ENCODE results near the gene NR2C1.

NR2C1 gene

DNA sequence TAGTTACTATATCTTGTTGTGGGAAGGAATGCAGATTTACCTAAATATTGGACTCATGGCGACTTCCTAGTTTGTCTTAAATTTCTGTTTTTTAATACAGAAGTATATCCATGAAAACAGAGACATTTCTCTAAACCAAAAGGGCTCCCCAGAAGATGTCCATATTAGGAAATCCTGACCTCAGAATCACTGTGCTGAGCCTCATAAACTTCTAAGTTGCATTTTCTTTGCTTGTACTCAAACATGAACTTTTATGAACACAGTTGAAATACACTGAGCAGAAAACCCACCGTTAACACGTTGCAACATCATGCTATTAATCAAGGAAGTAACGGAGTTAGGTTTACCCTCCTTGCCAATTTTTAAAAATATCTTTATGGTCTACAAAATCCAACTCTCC, 42.9 kb upstream of the NR2C1 start:
- no peak for DNase-seq (ENCODE audit: low read depth, low spot score)
- ChIA-PET POLR2A (no interaction called here), CTCF (interaction anchor here (0.9 to 3.8 kb wide), 39 partner anchors 8 to 423 kb away, joined by 3 to 142 read pairs (median 6); partner anchors contain the start of genes FGD6 and VEZT)
- TF ChIP-seq, protein P1, sequence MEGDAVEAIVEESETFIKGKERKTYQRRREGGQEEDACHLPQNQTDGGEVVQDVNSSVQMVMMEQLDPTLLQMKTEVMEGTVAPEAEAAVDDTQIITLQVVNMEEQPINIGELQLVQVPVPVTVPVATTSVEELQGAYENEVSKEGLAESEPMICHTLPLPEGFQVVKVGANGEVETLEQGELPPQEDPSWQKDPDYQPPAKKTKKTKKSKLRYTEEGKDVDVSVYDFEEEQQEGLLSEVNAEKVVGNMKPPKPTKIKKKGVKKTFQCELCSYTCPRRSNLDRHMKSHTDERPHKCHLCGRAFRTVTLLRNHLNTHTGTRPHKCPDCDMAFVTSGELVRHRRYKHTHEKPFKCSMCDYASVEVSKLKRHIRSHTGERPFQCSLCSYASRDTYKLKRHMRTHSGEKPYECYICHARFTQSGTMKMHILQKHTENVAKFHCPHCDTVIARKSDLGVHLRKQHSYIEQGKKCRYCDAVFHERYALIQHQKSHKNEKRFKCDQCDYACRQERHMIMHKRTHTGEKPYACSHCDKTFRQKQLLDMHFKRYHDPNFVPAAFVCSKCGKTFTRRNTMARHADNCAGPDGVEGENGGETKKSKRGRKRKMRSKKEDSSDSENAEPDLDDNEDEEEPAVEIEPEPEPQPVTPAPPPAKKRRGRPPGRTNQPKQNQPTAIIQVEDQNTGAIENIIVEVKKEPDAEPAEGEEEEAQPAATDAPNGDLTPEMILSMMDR (IDR thresholded peaks at IDR 0.05; ENCODE audit: insufficient read depth, low read length, missing control alignments), result no peak
- H3K4me3 ChIP-seq (ENCODE audit: low read depth, low read length), result no peak overlapping the region

- DNase-seq (ENCODE audit: low read depth, low spot score), result no peak
- H3K4me3 ChIP-seq (ENCODE audit: low read depth, low read length), result no peak overlapping the region
- TF ChIP-seq, protein P1 (IDR thresholded peaks at IDR 0.05; ENCODE audit: insufficient read depth, low read length, missing control alignments), result no peak
- ChIA-PET POLR2A (no interaction called here), CTCF (interaction anchor here (0.9 to 3.8 kb wide), 6 partner anchors 97 to 419 kb away, joined by 3 to 142 read pairs (median 18); partner anchors contain the start of genes FGD6 and VEZT)
These were observed 42.2 kb upstream of the NR2C1 start for GRCh38 chr12:95115641-95116040.

GRCh38 chr12:95114766-95115405, 41.5 kb upstream of the NR2C1 start:
- POLR2A ChIA-PET, result no interaction called here
- no peak overlapping the region for H3K4me3 ChIP-seq (ENCODE audit: low read depth, low read length)
- TF ChIP-seq, protein P1 (IDR thresholded peaks at IDR 0.05; ENCODE audit: insufficient read depth, low read length, missing control alignments), result no peak
- DNase-seq (ENCODE audit: low read depth, low spot score), result no peak
- CTCF ChIA-PET, result interaction anchor here (0.6 to 3.8 kb wide), 5 partner anchors 23 to 420 kb away, joined by 3 to 142 read pairs (median 5); no protein-coding TSS in a partner anchor

DNA sequence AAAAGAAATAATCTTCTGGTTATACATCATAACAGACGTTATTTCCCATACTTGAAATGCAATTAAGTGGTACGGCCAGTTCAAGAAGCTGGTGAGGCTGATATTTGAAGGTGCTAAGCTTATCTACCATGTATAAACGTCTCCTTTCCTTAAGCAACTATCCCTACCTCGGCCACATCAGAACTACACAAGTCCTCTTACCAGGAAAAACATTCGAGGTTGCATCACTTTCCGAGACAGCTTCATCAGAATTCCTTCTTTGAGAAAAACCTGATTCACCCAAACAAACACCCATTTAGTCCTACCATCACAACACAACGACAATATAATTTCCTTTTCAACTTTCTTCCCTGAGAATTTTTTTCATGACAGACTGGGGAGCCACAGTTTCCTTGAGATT, 33.9 kb upstream of the NR2C1 start:
- TF ChIP-seq, protein P1 (IDR thresholded peaks at IDR 0.05; ENCODE audit: insufficient read depth, low read length, missing control alignments), result no peak
- H3K4me3 ChIP-seq (ENCODE audit: low read depth, low read length), result no peak overlapping the region
- DNase-seq (ENCODE audit: low read depth, low spot score), result no peak
- CTCF ChIA-PET, result interaction anchor here (1.6 kb wide), 1 partner anchor 10 kb away, joined by 5 read pairs; no protein-coding TSS in a partner anchor
- POLR2A ChIA-PET, result no interaction called here

DNA sequence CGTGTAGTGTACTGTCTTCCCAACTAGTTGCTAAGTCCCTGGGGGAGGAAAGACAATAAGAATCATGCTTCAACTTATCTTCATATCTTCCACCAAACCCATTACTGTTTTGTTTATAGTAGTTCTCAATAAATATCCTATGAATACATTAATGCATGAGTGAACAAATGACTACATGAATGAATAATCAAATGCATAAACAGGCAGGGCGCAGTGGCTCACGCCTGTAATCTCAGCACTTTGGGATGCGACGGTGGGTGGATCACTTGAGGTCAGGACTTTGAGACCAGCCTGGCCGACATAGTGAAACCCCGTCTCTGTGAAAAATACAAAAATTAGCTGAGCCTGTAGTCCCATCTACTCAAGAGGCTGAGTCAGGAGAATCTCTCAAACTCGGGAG, 32.1 kb upstream of the NR2C1 start:
- ChIA-PET POLR2A (interaction anchor here (0.6 kb wide), 1 partner anchor 433 kb away, joined by 3 read pairs; no protein-coding TSS in a partner anchor), CTCF (interaction anchor here (0.9 kb wide), 1 partner anchor 231 kb away, joined by 3 read pairs; no protein-coding TSS in a partner anchor)
- no peak overlapping the region for H3K4me3 ChIP-seq (ENCODE audit: low read depth, low read length)
- TF ChIP-seq, protein P1 (IDR thresholded peaks at IDR 0.05; ENCODE audit: insufficient read depth, low read length, missing control alignments), result no peak
- no peak for DNase-seq (ENCODE audit: low read depth, low spot score)

DNA sequence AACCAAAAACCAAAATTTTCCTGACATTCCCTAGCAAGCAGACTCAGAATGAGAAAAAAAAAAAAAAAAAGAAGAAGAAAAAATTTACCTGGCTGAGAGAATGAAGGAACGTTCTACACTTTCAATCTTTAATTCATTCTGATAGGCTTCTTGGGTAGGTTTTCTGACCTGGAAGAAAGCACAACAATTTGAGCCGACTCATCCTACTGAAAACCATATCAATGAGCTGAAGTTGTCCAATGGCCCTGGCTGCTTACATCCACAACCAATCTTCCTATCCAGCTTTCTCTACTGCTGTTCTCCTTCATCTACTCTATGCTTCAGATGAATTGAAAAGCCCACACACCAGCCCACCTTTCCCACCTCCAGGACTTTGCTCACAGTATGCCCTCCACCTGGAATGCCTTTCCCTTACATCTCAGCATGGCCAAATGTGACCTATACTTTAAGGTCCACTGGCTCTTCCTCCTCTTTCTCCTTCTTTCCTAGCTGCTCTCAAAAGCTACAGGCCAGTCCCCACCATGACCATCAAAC, 31.6 kb upstream of the NR2C1 start:
- POLR2A ChIA-PET, result no interaction called here
- TF ChIP-seq, protein P1 (IDR thresholded peaks at IDR 0.05; ENCODE audit: insufficient read depth, low read length, missing control alignments), result no peak
- H3K4me3 ChIP-seq (ENCODE audit: low read depth, low read length), result no peak overlapping the region
- CTCF ChIA-PET, result interaction anchor here (0.9 to 2.9 kb wide), 3 partner anchors 8 to 231 kb away, joined by 3 to 10 read pairs (median 3); no protein-coding TSS in a partner anchor
- DNase-seq (ENCODE audit: low read depth, low spot score), result no peak

All from AG04449 (cell line).